ENCODE measurements around the gene APOLD1. TPM values are rescaled to one million over a fixed set of nuclear protein-coding genes. Genes with fewer than 3 reads are reported as not detected.

Gene APOLD1
- total and polyA plus RNA-seq, 2 of the 8 experiments (the other 6 are each of a cell fraction or from before 2014, with no cell fraction given) = 0.12 to 0.71 TPM

DNA sequence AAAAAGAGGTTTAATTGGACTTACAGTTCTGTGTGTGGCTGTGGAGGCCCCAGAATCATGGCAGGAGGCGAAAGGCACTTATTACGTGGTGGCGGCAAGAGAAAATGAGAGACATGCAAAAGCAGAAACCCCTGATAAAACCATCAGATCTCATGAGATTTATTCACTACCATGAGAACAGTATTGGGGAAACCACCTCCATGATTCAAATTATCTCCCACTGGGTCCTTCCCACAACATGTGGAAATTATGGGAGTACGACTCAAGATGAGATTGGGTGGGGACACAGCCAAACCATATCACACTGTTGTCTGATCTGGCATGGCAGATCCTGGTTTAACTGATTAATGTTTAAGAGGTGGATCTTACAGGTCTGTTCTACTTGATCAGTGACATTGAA is 33.2 kb downstream of the APOLD1 start:
- H3K18ac ChIP-seq (ENCODE audit: extremely low read depth, low read length) = no peak overlapping the region
- H3K4me2 ChIP-seq (ENCODE audit: insufficient read depth in 1 of 2, low read depth in 2 of 2, low read length in 2 of 2) = no peak overlapping the region
- H3K56ac ChIP-seq (replicated peaks; ENCODE audit: insufficient read length, low read depth, low read length) = no peak overlapping the region
- no peaks in the 10 kb centered on the region for H3K27me3 ChIP-seq (replicated peaks in 1 of 4; ENCODE audit: control insufficient read depth in 3 of 4, extremely low read depth in 1 of 4, insufficient read depth in 3 of 4, low read length in 3 of 4)
- FAIRE-seq (no peak), DNase-seq (ENCODE audit: low read depth in 1 of 2, low spot score in 2 of 2) (no peak)
- peaks cover 0 to 3% of the 10 kb centered on the region in 2 experiments for H4K20me1 ChIP-seq (replicated peaks in 1 of 2; ENCODE audit: control insufficient read depth in 1 of 2, insufficient read depth in 2 of 2, low read length in 2 of 2)
- H3K36me3 ChIP-seq (ENCODE audit: control insufficient read depth in 2 of 4, insufficient read depth in 4 of 4, low read length in 3 of 4) = peaks cover 16 to 34% (median 22%) of the 10 kb centered on the region in 4 experiments
- no peaks in the 10 kb centered on the region; the same call in 1 of the 2 replicates for H3K23me2 ChIP-seq (ENCODE audit: low read depth, low read length)
- no peak overlapping the region for H2AK5ac ChIP-seq (ENCODE audit: low read depth, low read length)
- ChIA-PET POLR2A (ENCODE audit: partially characterized antibody) (interaction anchor here (1.2 kb wide), 1 partner anchor 13 kb away, joined by 3 read pairs; no protein-coding TSS in a partner anchor), CTCF (ENCODE audit: partially characterized antibody) (interaction anchor here (1.2 to 9.8 kb wide), 2 partner anchors 30 to 81 kb away, joined by 6 to 55 read pairs; no protein-coding TSS in a partner anchor)
- H2BK20ac ChIP-seq (ENCODE audit: low read length) = no peak overlapping the region
- H3K4ac ChIP-seq (replicated peaks; ENCODE audit: insufficient read length, low read depth, low read length) = no peak overlapping the region
- no peaks in the 10 kb centered on the region; a peak in 1 of 7 replicates for H3K4me1 ChIP-seq (replicated peaks in 1 of 4; ENCODE audit: control insufficient read depth in 3 of 4, insufficient read depth in 4 of 4, low read length in 3 of 4)
- H4K8ac ChIP-seq (ENCODE audit: extremely low read depth, insufficient read depth, low read length) = no peak overlapping the region
- no peak overlapping the region for H2BK15ac ChIP-seq (ENCODE audit: low read length)
- H4K5ac ChIP-seq (ENCODE audit: insufficient read length, low read depth, low read length) = no peak overlapping the region
- WGBS, 2 experiments (ENCODE audit: extremely low coverage in 1 of 2, insufficient coverage in 1 of 2, insufficient read length in 1 of 2, insufficient replicate concordance in 2 of 2, low coverage in 1 of 2, low lambda C conversion rate in 2 of 2, missing lambda C conversion rate in 1 of 2) = 88% methylated on average over 4 of the region's 4 CpGs; no CpG with 5 or more reads in 1 of the 2 experiments
- H2AFZ ChIP-seq (ENCODE audit: low read length) = no peak overlapping the region
- no peak overlapping the region for H3K14ac ChIP-seq (ENCODE audit: insufficient read length)
- H2BK120ac ChIP-seq (replicated peaks; ENCODE audit: low read depth, low read length) = no peak overlapping the region
- no peak overlapping the region for H3K27ac ChIP-seq (ENCODE audit: low read depth, low read length)
- no peak overlapping the region for H3K4me3 ChIP-seq (ENCODE audit: extremely low read depth in 1 of 4, insufficient read depth in 2 of 4, low read depth in 3 of 4, low read length in 4 of 4)
- H3K23ac ChIP-seq (ENCODE audit: insufficient read length) = no peak overlapping the region
- no peak overlapping the region for H4K91ac ChIP-seq (replicated peaks; ENCODE audit: insufficient read length, low read length)
- no peaks in the 10 kb centered on the region for H3K9me3 ChIP-seq (ENCODE audit: insufficient read depth in 2 of 2, low read depth in 1 of 2, low read length in 1 of 2)
- peaks cover 6 to 59% of the 10 kb centered on the region in 2 experiments; a peak in 3 of 4 replicates for H3K79me2 ChIP-seq (ENCODE audit: control insufficient read depth in 1 of 2, insufficient read depth in 2 of 2, low read length in 2 of 2)
- H2BK5ac ChIP-seq (ENCODE audit: low read depth, low read length) = no peak overlapping the region
- no peak overlapping the region for H2BK12ac ChIP-seq (ENCODE audit: low read depth, low read length)
- no peaks in the 10 kb centered on the region; the same call in none of the 2 replicates for H3K79me1 ChIP-seq (ENCODE audit: low read depth, low read length)
- no peak overlapping the region for H3K9ac ChIP-seq (replicated peaks in 1 of 4; ENCODE audit: extremely low read depth in 1 of 4, low read depth in 3 of 4, low read length in 3 of 4)

All from H1 (cell line).